PC-3 (cell line): Measurements from ENCODE around the gene SFMBT2. TPM values are rescaled to one million over a fixed set of nuclear protein-coding genes. Genes with fewer than 3 reads are reported as not detected.

ENCODE experiments used
- ATAC-seq: fragments of 200-7000 bp; cut with Tn5 transposase; 2 replicates; pipeline ENCODE4 v1.9.1; 2020; ENCODE audit warnings: mild to moderate bottlenecking, moderate library complexity
- BruUV-seq: library from RNA; stranded (reverse); fragments of 400-500 nt; replicated peaks from 2 replicates; lab custom pipeline; 2021; lab: Mats Ljungman, UMichigan
- CTCF ChIA-PET: fragments of 300-600 bp; sonication (Branson Sonifier 250); formaldehyde crosslinking; loops from one replicate; lab custom pipeline; 2022; ENCODE audit warnings: antibody characterized with exemption; lab: Charles Lee
- POLR2A ChIA-PET: fragments of 300-600 bp; sonication (Branson Sonifier 250); formaldehyde crosslinking; loops from one replicate; lab custom pipeline; 2022; ENCODE audit warnings: antibody characterized with exemption; ENCODE audit not compliant: unreplicated experiment; lab: Charles Lee
- DNase-seq: peaks from one replicate; pipeline ENCODE4 v3.0.0-alpha.2; 2015
- H2AFZ ChIP-seq: fragments of 300-600 bp; sonication (generic); 2 replicates; pipeline ENCODE4 v1.6.0; 2016; ENCODE audit warnings: antibody characterized with exemption, low read length
- H3F3A ChIP-seq: fragments of 300-600 bp; sonication (generic); one replicate; pipeline ENCODE4 v1.6.0; 2017; ENCODE audit warnings: antibody characterized with exemption, low read length, control low read depth, mild to moderate bottlenecking; ENCODE audit not compliant: unreplicated experiment
- H3K27ac ChIP-seq: fragments of 300-600 bp; sonication (generic); 2 replicates; pipeline ENCODE4 v1.5.1; 2016; ENCODE audit warnings: mild to moderate bottlenecking, low read length
- H3K27me3 ChIP-seq: fragments of 300-600 bp; sonication (generic); 2 replicates; pipeline ENCODE4 v1.6.1; 2016; ENCODE audit warnings: low read length, mixed read lengths
- H3K36me3 ChIP-seq: fragments of 300-600 bp; sonication (generic); 2 replicates; pipeline ENCODE4 v1.6.1; 2016; ENCODE audit warnings: low read depth, mixed run types, low read length, mixed read lengths
- H3K4me1 ChIP-seq: fragments of 300-600 bp; sonication (generic); 2 replicates; pipeline ENCODE4 v1.5.1; 2016; ENCODE audit warnings: low read length; ENCODE audit not compliant: insufficient read depth
- H3K4me2 ChIP-seq: fragments of 300-600 bp; sonication (generic); 2 replicates; pipeline ENCODE4 v1.6.0; 2016; ENCODE audit warnings: low read length
- H3K4me3 ChIP-seq: fragments of 300-600 bp; sonication (generic); 2 replicates; pipeline ENCODE4 v1.5.1; 2016; ENCODE audit warnings: mild to moderate bottlenecking, low read length, mixed read lengths
- H3K79me2 ChIP-seq: fragments of 300-600 bp; sonication (generic); 2 replicates; pipeline ENCODE4 v1.6.1; 2017; ENCODE audit warnings: low read length, mixed read lengths
- H3K9ac ChIP-seq: fragments of 300-600 bp; sonication (generic); 2 replicates; pipeline ENCODE4 v1.6.0; 2016; ENCODE audit warnings: mild to moderate bottlenecking, low read length
- H3K9me2 ChIP-seq: fragments of 300-600 bp; sonication (generic); replicated peaks from 2 replicates; pipeline ENCODE4 v1.6.1; 2016; ENCODE audit warnings: mixed run types, low read length, mixed read lengths
- H3K9me3 ChIP-seq: fragments of 300-600 bp; sonication (generic); 2 replicates; pipeline ENCODE4 v1.6.1; 2016; ENCODE audit warnings: low read length, mixed read lengths
- H4K20me1 ChIP-seq: fragments of 300-600 bp; sonication (generic); 2 replicates; pipeline ENCODE4 v1.6.1; 2016; ENCODE audit warnings: low read length, mixed read lengths
- EZH2 ChIP-seq: fragments of 300-600 bp; sonication (generic); IDR thresholded peaks from one replicate; pipeline ENCODE4 v1.6.1; 2017; ENCODE audit warnings: antibody characterized with exemption, mild to moderate bottlenecking, low read length; ENCODE audit not compliant: unreplicated experiment
- EZH2phosphoT487 ChIP-seq: fragments of 300-600 bp; sonication (generic); IDR thresholded peaks from 2 replicates; pipeline ENCODE4 v1.6.1; 2018; ENCODE audit warnings: mild to moderate bottlenecking, antibody characterized with exemption, low read length, borderline replicate concordance
- intact Hi-C: fragments of 100-400 bp; cut with micrococcal nuclease; formaldehyde crosslinking; loops from 2 replicates; pipeline ENCODE4 v1.9.0; 2023
- total RNA-seq: library from RNA; depleted of rRNA; stranded (reverse); fragments of >200 nt; gene quantifications from 2 replicates; pipeline ENCODE4 v1.2.3, GENCODE V29; 2014
- TF ChIP-seq, protein P1 (sequence below): fragments of 300-600 bp; sonication (generic); conservative IDR thresholded peaks from 2 replicates; pipeline ENCODE4 v1.5.1; 2017; ENCODE audit warnings: antibody characterized with exemption, low read depth, mild to moderate bottlenecking, low read length

The SFMBT2 gene
- total RNA-seq, 1 experiment from 2014 or later = 1.9 TPM

DNA sequence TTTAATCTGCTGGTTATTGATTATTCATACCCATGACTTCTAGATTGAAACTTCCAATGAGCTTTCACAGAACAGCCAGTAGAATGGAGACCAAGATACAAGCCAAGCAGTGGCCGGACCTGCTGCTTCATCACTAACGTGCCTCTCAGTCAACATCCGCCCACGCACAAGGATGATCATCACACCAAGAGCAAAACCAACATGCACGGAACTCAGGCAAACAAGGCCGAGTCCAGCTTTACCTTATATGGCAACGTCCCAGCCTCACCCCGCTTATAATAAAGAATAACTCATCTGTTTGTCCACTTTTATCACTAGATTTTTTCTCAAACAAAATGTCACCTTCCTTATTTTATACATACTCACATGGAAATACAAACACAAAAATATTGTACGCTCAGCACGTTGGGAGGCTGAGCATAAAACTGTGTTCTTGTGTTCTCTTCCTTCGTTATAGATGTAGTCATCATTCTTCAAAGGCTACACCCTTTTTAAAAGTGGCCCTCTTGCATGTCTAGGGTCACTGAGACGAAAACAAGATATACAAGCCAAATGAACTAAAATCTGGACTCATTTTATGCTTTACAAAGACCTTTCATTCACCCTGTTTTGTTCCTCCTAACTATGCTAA is 122.7 kb downstream of the SFMBT2 start:
- H3K27ac ChIP-seq = peak overlapping the region; percentile 68
- H3K79me2 ChIP-seq = peaks cover 4% of the 10 kb centered on the region; the same call in 1 of the 2 replicates
- TF ChIP-seq, protein P1, sequence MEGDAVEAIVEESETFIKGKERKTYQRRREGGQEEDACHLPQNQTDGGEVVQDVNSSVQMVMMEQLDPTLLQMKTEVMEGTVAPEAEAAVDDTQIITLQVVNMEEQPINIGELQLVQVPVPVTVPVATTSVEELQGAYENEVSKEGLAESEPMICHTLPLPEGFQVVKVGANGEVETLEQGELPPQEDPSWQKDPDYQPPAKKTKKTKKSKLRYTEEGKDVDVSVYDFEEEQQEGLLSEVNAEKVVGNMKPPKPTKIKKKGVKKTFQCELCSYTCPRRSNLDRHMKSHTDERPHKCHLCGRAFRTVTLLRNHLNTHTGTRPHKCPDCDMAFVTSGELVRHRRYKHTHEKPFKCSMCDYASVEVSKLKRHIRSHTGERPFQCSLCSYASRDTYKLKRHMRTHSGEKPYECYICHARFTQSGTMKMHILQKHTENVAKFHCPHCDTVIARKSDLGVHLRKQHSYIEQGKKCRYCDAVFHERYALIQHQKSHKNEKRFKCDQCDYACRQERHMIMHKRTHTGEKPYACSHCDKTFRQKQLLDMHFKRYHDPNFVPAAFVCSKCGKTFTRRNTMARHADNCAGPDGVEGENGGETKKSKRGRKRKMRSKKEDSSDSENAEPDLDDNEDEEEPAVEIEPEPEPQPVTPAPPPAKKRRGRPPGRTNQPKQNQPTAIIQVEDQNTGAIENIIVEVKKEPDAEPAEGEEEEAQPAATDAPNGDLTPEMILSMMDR = no peak
- TF ChIP-seq EZH2phosphoT487 = no peak
- no peak for TF ChIP-seq EZH2
- H3K9ac ChIP-seq = peak overlapping the region; percentile 34
- H2AFZ ChIP-seq = no peak overlapping the region
- no peaks in the 10 kb centered on the region for H4K20me1 ChIP-seq
- 0 out of 2 replicates have a peak, but pooled peaks cover 4% of the 10 kb centered on the region for H3K4me1 ChIP-seq
- no peaks in the 10 kb centered on the region for H3F3A ChIP-seq
- ChIA-PET POLR2A (no interaction called here), CTCF (no interaction called here)
- H3K36me3 ChIP-seq = no peaks in the 10 kb centered on the region
- no peaks in the 10 kb centered on the region for H3K9me3 ChIP-seq
- DNase-seq (peak; percentile 63), ATAC-seq (peak; percentile 90)
- H3K9me2 ChIP-seq = no peaks in the 10 kb centered on the region
- no peaks in the 10 kb centered on the region for H3K27me3 ChIP-seq
- intact Hi-C loops = no loop called here
- no peak overlapping the region for H3K4me2 ChIP-seq
- no TSS peak for BruUV-seq
- H3K4me3 ChIP-seq = no peak overlapping the region

DNA sequence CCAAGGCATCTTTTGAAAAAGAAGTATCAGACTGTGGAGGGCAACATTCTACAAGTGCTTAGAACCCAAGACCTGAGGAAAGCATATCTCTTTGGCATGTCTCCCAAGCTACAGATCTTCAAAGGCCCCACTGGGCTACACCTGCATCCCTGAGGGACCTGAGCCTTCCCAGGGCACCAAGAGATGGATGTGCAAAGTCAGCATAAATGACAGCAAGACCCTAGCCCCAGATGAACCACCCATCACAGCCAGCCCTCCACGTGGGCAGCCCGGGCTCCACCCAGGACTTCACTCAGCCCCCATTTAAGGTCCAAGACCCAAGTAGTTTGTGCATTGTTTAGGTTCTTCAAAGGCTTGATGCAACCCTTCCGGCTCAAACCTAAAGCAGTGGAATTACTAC is 123.5 kb downstream of the SFMBT2 start:
- Histone ChIP-seq H3K4me2 (no peak overlapping the region), H3K4me1 (0 out of 2 replicates have a peak, but pooled peaks cover 4% of the 10 kb centered on the region), H4K20me1 (no peaks in the 10 kb centered on the region), H3K9me2 (no peaks in the 10 kb centered on the region), H3K9me3 (no peaks in the 10 kb centered on the region), H3K27ac (peak overlapping the region; percentile 68), H2AFZ (no peak overlapping the region), H3F3A (no peaks in the 10 kb centered on the region), H3K36me3 (no peaks in the 10 kb centered on the region), H3K79me2 (peaks cover 4% of the 10 kb centered on the region; the same call in 1 of the 2 replicates), H3K4me3 (no peak overlapping the region), H3K27me3 (no peaks in the 10 kb centered on the region), H3K9ac (peak overlapping the region; percentile 44)
- TF ChIP-seq EZH2phosphoT487 (no peak), EZH2 (no peak)
- TF ChIP-seq, protein P1 = no peak
- ATAC-seq (no peak), DNase-seq (no peak)
- CTCF ChIA-PET = no interaction called here
- POLR2A ChIA-PET = no interaction called here
- BruUV-seq = no TSS peak
- intact Hi-C loops = no loop called here
